HCT116 (cell line): ENCODE data around the gene KIAA0930. TPM values are rescaled to one million over a fixed set of nuclear protein-coding genes. Genes with fewer than 3 reads are reported as not detected.

Experiments used
- ATAC-seq: fragments of 200-7000 bp; cut with Tn5 transposase; 2 replicates; pipeline ENCODE4 v1.9.1; 2020; ENCODE audit warnings: mild to moderate bottlenecking, moderate library complexity
- BruUV-seq: library from RNA; stranded (reverse); fragments of 400-500 nt; replicated peaks from 2 replicates; lab custom pipeline; 2021; lab: Mats Ljungman, UMichigan
- CTCF ChIA-PET: fragments of 300-600 bp; sonication (Branson Sonifier 250); formaldehyde crosslinking; loops from one replicate; lab custom pipeline; 2021; ENCODE audit warnings: antibody characterized with exemption; lab: Charles Lee
- POLR2A ChIA-PET: fragments of 300-600, 350-600 bp; sonication (Branson Sonifier 250); formaldehyde crosslinking; loops from one replicate; lab custom pipeline; 2021; ENCODE audit warnings: antibody characterized with exemption; lab: Charles Lee
- RAD21 ChIA-PET, 2 experiments: fragments of 300-600 bp; sonication (Branson Sonifier 250); formaldehyde crosslinking; loops; one replicate each; lab custom pipeline; 2023; ENCODE audit warnings: low total read pairs in 2 of 2; ENCODE audit not compliant: uncharacterized antibody in 2 of 2, unreplicated experiment in 2 of 2, low non-redundant PET in 1 of 2; lab: Charles Lee
- DNase-seq: peaks from one replicate; pipeline ENCODE4 v3.0.0-alpha.2; 2010; ENCODE audit warnings: low read depth, low spot score
- H2AFZ ChIP-seq: fragments of 200-600 bp; shearing (Covaris generic), sonication (generic); 2 replicates; pipeline ENCODE4 v1.6.1; 2017; ENCODE audit warnings: low read depth, mixed run types, mixed read lengths, antibody characterized with exemption, low read length; ENCODE audit not compliant: poor library complexity, severe bottlenecking
- H3K27ac ChIP-seq: 2 replicates; pipeline ENCODE4 v1.5.1; 2012; ENCODE audit warnings: low read depth, low read length
- H3K27me3 ChIP-seq: fragments of 200-600 bp; sonication (generic); 2 replicates; pipeline ENCODE4 v1.6.1; 2016; ENCODE audit warnings: mixed run types, low read length, mixed read lengths; ENCODE audit not compliant: insufficient read depth
- H3K36me3 ChIP-seq, 2 experiments: fragments of 200-500 bp in 1 of 2; fragments of 200-600 bp in 1 of 2; sonication (Bioruptor generic) in 1 of 2; sonication (generic) in 1 of 2; 2 replicates each; pipeline versions ENCODE4 v1.5.1 to v1.6.1; 2014 to 2016; ENCODE audit warnings: low read length in 2 of 2, inconsistent platforms in 1 of 2, mixed read lengths in 1 of 2, mixed run types in 1 of 2; ENCODE audit not compliant: insufficient read depth in 2 of 2, control insufficient read depth in 1 of 2
- H3K4me1 ChIP-seq, 2 experiments: fragments of 200-600 bp in 1 of 2; sonication (generic) in 1 of 2; 2 replicates each; pipeline versions ENCODE4 v1.5.1 to v1.6.1; 2012 to 2017; ENCODE audit warnings: low read length in 2 of 2, inconsistent platforms in 1 of 2, mild to moderate bottlenecking in 1 of 2, mixed read lengths in 1 of 2, mixed run types in 1 of 2, moderate library complexity in 1 of 2; ENCODE audit not compliant: insufficient read depth in 2 of 2, control insufficient read depth in 1 of 2
- H3K4me2 ChIP-seq: fragments of 200-600 bp; sonication (generic); 2 replicates; pipeline ENCODE4 v1.6.1; 2017; ENCODE audit warnings: mixed run types, low read length, mixed read lengths
- H3K4me3 ChIP-seq, 2 experiments: fragments of 200-600 bp in 1 of 2; sonication (generic) in 1 of 2; replicated peaks in 1 of 2; 2 replicates each; pipeline ENCODE4 v1.5.1; 2011 to 2016; ENCODE audit warnings: low read length in 2 of 2, control low read depth in 1 of 2, low read depth in 1 of 2, mild to moderate bottlenecking in 1 of 2, mixed read lengths in 1 of 2, mixed run types in 1 of 2
- H3K79me2 ChIP-seq: fragments of 200-600 bp; sonication (generic); 2 replicates; pipeline ENCODE4 v1.6.1; 2017; ENCODE audit warnings: mild to moderate bottlenecking, mixed run types, low read length, moderate library complexity, mixed read lengths; ENCODE audit not compliant: insufficient read depth
- H3K9ac ChIP-seq: fragments of 200-600 bp; sonication (generic); 2 replicates; pipeline ENCODE4 v1.6.1; 2016; ENCODE audit warnings: low read length, mixed read lengths
- H3K9me2 ChIP-seq: fragments of 200-600 bp; sonication (generic), shearing (Covaris generic); 2 replicates; pipeline ENCODE4 v1.6.1; 2017; ENCODE audit warnings: mixed run types, mild to moderate bottlenecking, moderate library complexity; ENCODE audit not compliant: insufficient read depth
- H3K9me3 ChIP-seq, 2 experiments: fragments of 200-500 bp in 1 of 2; fragments of 200-600 bp in 1 of 2; sonication (Bioruptor generic) in 1 of 2; sonication (generic) in 1 of 2; 2 replicates each; pipeline ENCODE4 v1.6.1; 2014 to 2017; ENCODE audit warnings: low read length in 2 of 2, mixed read lengths in 2 of 2, inconsistent platforms in 1 of 2, low read depth in 1 of 2, mild to moderate bottlenecking in 1 of 2, mixed run types in 1 of 2, moderate library complexity in 1 of 2; ENCODE audit not compliant: control insufficient read depth in 1 of 2, insufficient read depth in 1 of 2
- H4K20me1 ChIP-seq: fragments of 200-600 bp; sonication (generic), shearing (Covaris generic); 2 replicates; pipeline ENCODE4 v1.6.1; 2017; ENCODE audit warnings: mixed run types, mild to moderate bottlenecking, moderate library complexity; ENCODE audit not compliant: insufficient read depth
- ATF3 ChIP-seq: IDR thresholded peaks from 2 replicates; pipeline ENCODE4 v1.6.1; 2012
- CBX3 ChIP-seq: IDR thresholded peaks from 2 replicates; pipeline ENCODE4 v1.6.1; 2012; ENCODE audit warnings: low read depth
- EGR1 ChIP-seq: IDR thresholded peaks from 2 replicates; pipeline ENCODE4 v1.6.1; 2012; ENCODE audit warnings: low read depth
- ELF1 ChIP-seq: IDR thresholded peaks from 2 replicates; pipeline ENCODE4 v1.6.1; 2012; ENCODE audit warnings: low read depth, borderline replicate concordance
- EZH2 ChIP-seq: fragments of 200-600 bp; sonication (generic); IDR thresholded peaks from 2 replicates; pipeline ENCODE4 v1.6.1; 2017; ENCODE audit warnings: antibody characterized with exemption, mixed run types
- EZH2phosphoT487 ChIP-seq: fragments of 200-600 bp; IDR thresholded peaks from 2 replicates; pipeline ENCODE4 v1.6.1; 2018; ENCODE audit warnings: antibody characterized with exemption, borderline replicate concordance
- JUND ChIP-seq: IDR thresholded peaks from 2 replicates; pipeline ENCODE4 v1.6.1; 2012
- MAX ChIP-seq: IDR thresholded peaks from 2 replicates; pipeline ENCODE4 v1.6.1; 2012
- POLR2A ChIP-seq: IDR thresholded peaks from 2 replicates; pipeline ENCODE4 v1.7.0; 2011; ENCODE audit warnings: borderline replicate concordance; ENCODE audit not compliant: insufficient read depth, insufficient read length; ENCODE audit errors: extremely low read depth
- POLR2AphosphoS5 ChIP-seq: IDR thresholded peaks from 2 replicates; pipeline ENCODE4 v1.6.1; 2011; ENCODE audit warnings: mild to moderate bottlenecking, low read depth, low read length, moderate library complexity
- RAD21 ChIP-seq: IDR thresholded peaks from 2 replicates; pipeline ENCODE4 v1.6.1; 2012; ENCODE audit warnings: low read depth, mild to moderate bottlenecking
- SIN3A ChIP-seq: IDR thresholded peaks from 2 replicates; pipeline ENCODE4 v1.6.1; 2012; ENCODE audit warnings: low read depth
- SP1 ChIP-seq: IDR thresholded peaks from 2 replicates; pipeline ENCODE4 v1.6.1; 2012; ENCODE audit warnings: low read depth
- SRF ChIP-seq: IDR thresholded peaks from 2 replicates; pipeline ENCODE4 v1.6.1; 2012; ENCODE audit warnings: low read depth
- TCF7L2 ChIP-seq: IDR thresholded peaks from 2 replicates; pipeline ENCODE4 v1.7.0; 2011; ENCODE audit warnings: borderline replicate concordance, inconsistent platforms; ENCODE audit not compliant: insufficient read depth, insufficient read length; ENCODE audit errors: extremely low read depth
- YY1 ChIP-seq: IDR thresholded peaks from 2 replicates; pipeline ENCODE4 v1.6.1; 2011; ENCODE audit warnings: low read length, low read depth, moderate library complexity, mild to moderate bottlenecking; ENCODE audit not compliant: insufficient replicate concordance; ENCODE audit errors: extremely low read depth
- ZFX ChIP-seq: fragments of 450-650 bp; IDR thresholded peaks from 2 replicates; pipeline ENCODE4 v1.6.1; 2017
- ZNF274 ChIP-seq: fragments of 200-500 bp; sonication (Bioruptor generic); IDR thresholded peaks from 2 replicates; pipeline ENCODE4 v1.6.1; 2014; ENCODE audit warnings: mild to moderate bottlenecking, low read depth, low read length, inconsistent platforms
- intact Hi-C: fragments of 100-400 bp; cut with micrococcal nuclease; formaldehyde crosslinking; loops from 2 replicates; pipeline ENCODE4 v1.10.0; 2022
- total RNA-seq: library from RNA; stranded (reverse); gene quantifications from one replicate; pipeline ENCODE4 v1.2.1, GENCODE V29; 2021; ENCODE audit not compliant: unreplicated experiment
- TF ChIP-seq, protein P1 (sequence below): IDR thresholded peaks from 2 replicates; pipeline ENCODE4 v1.6.1; 2012; ENCODE audit warnings: low read depth
- TF ChIP-seq, protein P2 (sequence below), 3 experiments: fragments of 200-600 bp in 1 of 3; sonication (generic) in 1 of 3; IDR thresholded peaks in 2 of 3; conservative IDR thresholded peaks in 1 of 3; 2 replicates each; pipeline ENCODE4 v1.5.1; 2012 to 2017; ENCODE audit warnings: low read depth in 2 of 3, low read length in 2 of 3, antibody characterized with exemption in 1 of 3, borderline replicate concordance in 1 of 3, control low read depth in 1 of 3, mild to moderate bottlenecking in 1 of 3, mixed read lengths in 1 of 3, mixed run types in 1 of 3, moderate library complexity in 1 of 3; ENCODE audit not compliant: insufficient read depth in 1 of 3

Gene KIAA0930
- total RNA-seq, 1 experiment from 2014 or later, result 60.9 TPM

- H3K36me3 ChIP-seq, result no peaks in the 10 kb centered on the region
- H3K9ac ChIP-seq, result no peak overlapping the region
- H3K27me3 ChIP-seq, result no peaks in the 10 kb centered on the region
- H3K4me1 ChIP-seq, result peaks cover 14 to 34% of the 10 kb centered on the region in 2 experiments
- intact Hi-C loops, result no loop called here
- H2AFZ ChIP-seq, result no peak overlapping the region
- H3K9me2 ChIP-seq, result no peaks in the 10 kb centered on the region
- ChIA-PET CTCF (no interaction called here), POLR2A (interaction anchor here (0.8 kb wide), 1 partner anchor 88 kb away, joined by 3 read pairs; the partner anchor contains the start of gene NUP50), RAD21 (no interaction called here)
- ATAC-seq (no peak), DNase-seq (no peak)
- no peak overlapping the region for H3K4me2 ChIP-seq
- H4K20me1 ChIP-seq, result no peaks in the 10 kb centered on the region
- TF ChIP-seq EGR1 (no peak), MAX (no peak), POLR2A (no peak), CBX3 (no peak), ATF3 (no peak), SRF (no peak), SIN3A (no peak), ELF1 (no peak), TCF7L2 (no peak), YY1 (no peak), ZFX (no peak), ZNF274 (no peak), SP1 (no peak), RAD21 (no peak), EZH2phosphoT487 (no peak), JUND (no peak), EZH2 (no peak), POLR2AphosphoS5 (no peak)
- TF ChIP-seq, protein P1, sequence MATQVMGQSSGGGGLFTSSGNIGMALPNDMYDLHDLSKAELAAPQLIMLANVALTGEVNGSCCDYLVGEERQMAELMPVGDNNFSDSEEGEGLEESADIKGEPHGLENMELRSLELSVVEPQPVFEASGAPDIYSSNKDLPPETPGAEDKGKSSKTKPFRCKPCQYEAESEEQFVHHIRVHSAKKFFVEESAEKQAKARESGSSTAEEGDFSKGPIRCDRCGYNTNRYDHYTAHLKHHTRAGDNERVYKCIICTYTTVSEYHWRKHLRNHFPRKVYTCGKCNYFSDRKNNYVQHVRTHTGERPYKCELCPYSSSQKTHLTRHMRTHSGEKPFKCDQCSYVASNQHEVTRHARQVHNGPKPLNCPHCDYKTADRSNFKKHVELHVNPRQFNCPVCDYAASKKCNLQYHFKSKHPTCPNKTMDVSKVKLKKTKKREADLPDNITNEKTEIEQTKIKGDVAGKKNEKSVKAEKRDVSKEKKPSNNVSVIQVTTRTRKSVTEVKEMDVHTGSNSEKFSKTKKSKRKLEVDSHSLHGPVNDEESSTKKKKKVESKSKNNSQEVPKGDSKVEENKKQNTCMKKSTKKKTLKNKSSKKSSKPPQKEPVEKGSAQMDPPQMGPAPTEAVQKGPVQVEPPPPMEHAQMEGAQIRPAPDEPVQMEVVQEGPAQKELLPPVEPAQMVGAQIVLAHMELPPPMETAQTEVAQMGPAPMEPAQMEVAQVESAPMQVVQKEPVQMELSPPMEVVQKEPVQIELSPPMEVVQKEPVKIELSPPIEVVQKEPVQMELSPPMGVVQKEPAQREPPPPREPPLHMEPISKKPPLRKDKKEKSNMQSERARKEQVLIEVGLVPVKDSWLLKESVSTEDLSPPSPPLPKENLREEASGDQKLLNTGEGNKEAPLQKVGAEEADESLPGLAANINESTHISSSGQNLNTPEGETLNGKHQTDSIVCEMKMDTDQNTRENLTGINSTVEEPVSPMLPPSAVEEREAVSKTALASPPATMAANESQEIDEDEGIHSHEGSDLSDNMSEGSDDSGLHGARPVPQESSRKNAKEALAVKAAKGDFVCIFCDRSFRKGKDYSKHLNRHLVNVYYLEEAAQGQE, result no peak
- TF ChIP-seq, protein P2, sequence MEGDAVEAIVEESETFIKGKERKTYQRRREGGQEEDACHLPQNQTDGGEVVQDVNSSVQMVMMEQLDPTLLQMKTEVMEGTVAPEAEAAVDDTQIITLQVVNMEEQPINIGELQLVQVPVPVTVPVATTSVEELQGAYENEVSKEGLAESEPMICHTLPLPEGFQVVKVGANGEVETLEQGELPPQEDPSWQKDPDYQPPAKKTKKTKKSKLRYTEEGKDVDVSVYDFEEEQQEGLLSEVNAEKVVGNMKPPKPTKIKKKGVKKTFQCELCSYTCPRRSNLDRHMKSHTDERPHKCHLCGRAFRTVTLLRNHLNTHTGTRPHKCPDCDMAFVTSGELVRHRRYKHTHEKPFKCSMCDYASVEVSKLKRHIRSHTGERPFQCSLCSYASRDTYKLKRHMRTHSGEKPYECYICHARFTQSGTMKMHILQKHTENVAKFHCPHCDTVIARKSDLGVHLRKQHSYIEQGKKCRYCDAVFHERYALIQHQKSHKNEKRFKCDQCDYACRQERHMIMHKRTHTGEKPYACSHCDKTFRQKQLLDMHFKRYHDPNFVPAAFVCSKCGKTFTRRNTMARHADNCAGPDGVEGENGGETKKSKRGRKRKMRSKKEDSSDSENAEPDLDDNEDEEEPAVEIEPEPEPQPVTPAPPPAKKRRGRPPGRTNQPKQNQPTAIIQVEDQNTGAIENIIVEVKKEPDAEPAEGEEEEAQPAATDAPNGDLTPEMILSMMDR (IDR thresholded peaks at IDR 0.05 in 2 of 3, conservative IDR thresholded peaks at IDR 0.05 in 1 of 3; ENCODE audit: borderline replicate concordance in 1 of 3, insufficient read depth in 1 of 3, low read depth in 2 of 3, low read length in 2 of 3), result no peak
- BruUV-seq, result no TSS peak
- H3K4me3 ChIP-seq, result no peak overlapping the region
- H3K9me3 ChIP-seq, result no peaks in the 10 kb centered on the region
- H3K27ac ChIP-seq, result no peak overlapping the region
- no peaks in the 10 kb centered on the region for H3K79me2 ChIP-seq
Observed at GRCh38 chr22:45251825-45252224, 11.1 kb upstream of the KIAA0930 start.
